Right forelimb (tissue), 1 donor: Measurements from ENCODE around the gene DAPP1.
"Not testable (repeated sequence)": the region's sequence is repeated elsewhere in the genome, so short reads cannot be mapped to it uniquely, and the experiment has no call there.

Experiments used
- DNase-seq: peaks from one replicate; pipeline ENCODE4 v3.0.0-alpha.2; 2018

The DAPP1 gene

GRCh38 chr4:99825272-99825671, 8.6 kb downstream of the DAPP1 start:
- no peak for DNase-seq

- no peak for DNase-seq
Observed at GRCh38 chr4:99826016-99826415, 9.4 kb downstream of the DAPP1 start.

- no peak for DNase-seq
Observed at GRCh38 chr4:99827454-99827853, 10.8 kb downstream of the DAPP1 start.

- DNase-seq, result no peak
Observed at GRCh38 chr4:99827857-99828256, 11.2 kb downstream of the DAPP1 start.

- DNase-seq, result no peak
Observed at GRCh38 chr4:99828477-99828876, 11.8 kb downstream of the DAPP1 start.

GRCh38 chr4:99830051-99830450, 13.4 kb downstream of the DAPP1 start:
- DNase-seq, result not testable (repeated sequence)

GRCh38 chr4:99832321-99832720, 15.7 kb downstream of the DAPP1 start:
- no peak for DNase-seq

GRCh38 chr4:99832758-99833157, 16.1 kb downstream of the DAPP1 start:
- DNase-seq, result no peak

GRCh38 chr4:99833756-99834155, 17.1 kb downstream of the DAPP1 start:
- DNase-seq, result no peak

- DNase-seq, result no peak
Observed at GRCh38 chr4:99834569-99834968, 17.9 kb downstream of the DAPP1 start.

GRCh38 chr4:99835942-99836341, 19.3 kb downstream of the DAPP1 start:
- no peak for DNase-seq

- DNase-seq, result no peak
Observed at GRCh38 chr4:99838927-99839326, 22.3 kb downstream of the DAPP1 start.

GRCh38 chr4:99841129-99841528, 24.5 kb downstream of the DAPP1 start:
- DNase-seq, result no peak

- no peak for DNase-seq
Observed at GRCh38 chr4:99843413-99843812, 26.8 kb downstream of the DAPP1 start.

- DNase-seq, result no peak
Observed at GRCh38 chr4:99844048-99844447, 27.4 kb downstream of the DAPP1 start.

- no peak for DNase-seq
Observed at GRCh38 chr4:99845179-99845578, 28.6 kb downstream of the DAPP1 start.

GRCh38 chr4:99845708-99846469, 29.3 kb downstream of the DAPP1 start:
- DNase-seq, result no peak

- no peak for DNase-seq
Observed at GRCh38 chr4:99846891-99847290, 30.3 kb downstream of the DAPP1 start.

- DNase-seq, result no peak
Observed at GRCh38 chr4:99847362-99847976, 30.8 kb downstream of the DAPP1 start.

- no peak for DNase-seq
Observed at GRCh38 chr4:99848591-99849001, 32.0 kb downstream of the DAPP1 start.

GRCh38 chr4:99852199-99852749, 35.6 kb downstream of the DAPP1 start:
- DNase-seq, result no peak

GRCh38 chr4:99853190-99853589, 36.6 kb downstream of the DAPP1 start:
- no peak for DNase-seq

GRCh38 chr4:99853999-99854398, 37.4 kb downstream of the DAPP1 start:
- DNase-seq, result no peak

GRCh38 chr4:99855678-99856077, 39.1 kb downstream of the DAPP1 start:
- DNase-seq, result no peak
